GM21737 (cell line): Measurements from ENCODE around the gene BICRAL.
"Not testable (repeated sequence)": the region's sequence is repeated elsewhere in the genome, so short reads cannot be mapped to it uniquely, and the experiment has no call there.

ENCODE experiments used
- ATAC-seq: cut with Tn5 transposase; IDR thresholded peaks from one replicate; pipeline ENCODE4 v1.9.1; 2021; ENCODE audit warnings: mild to moderate bottlenecking, moderate library complexity; ENCODE audit not compliant: unreplicated experiment

The BICRAL gene

DNA sequence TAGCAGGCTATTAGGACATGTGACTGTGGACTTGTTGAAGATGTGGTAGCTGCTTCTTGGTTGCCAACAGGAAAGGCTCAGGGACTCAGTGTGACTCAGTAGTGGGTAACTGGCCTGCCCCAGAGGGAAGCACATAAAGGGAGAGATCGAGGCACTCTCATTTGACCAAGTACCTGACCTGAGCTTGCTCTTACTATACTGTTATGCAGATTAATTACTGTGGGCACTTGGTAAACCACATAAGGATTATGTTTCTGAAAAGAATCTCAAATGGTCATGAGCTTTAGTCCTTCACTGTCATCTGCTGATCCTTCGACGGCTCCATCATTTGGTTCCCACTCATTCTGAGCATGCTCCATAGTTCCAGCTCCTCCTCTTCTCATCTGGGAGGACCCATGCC lies 49.4 kb downstream of the BICRAL start:
- no peak for ATAC-seq

DNA sequence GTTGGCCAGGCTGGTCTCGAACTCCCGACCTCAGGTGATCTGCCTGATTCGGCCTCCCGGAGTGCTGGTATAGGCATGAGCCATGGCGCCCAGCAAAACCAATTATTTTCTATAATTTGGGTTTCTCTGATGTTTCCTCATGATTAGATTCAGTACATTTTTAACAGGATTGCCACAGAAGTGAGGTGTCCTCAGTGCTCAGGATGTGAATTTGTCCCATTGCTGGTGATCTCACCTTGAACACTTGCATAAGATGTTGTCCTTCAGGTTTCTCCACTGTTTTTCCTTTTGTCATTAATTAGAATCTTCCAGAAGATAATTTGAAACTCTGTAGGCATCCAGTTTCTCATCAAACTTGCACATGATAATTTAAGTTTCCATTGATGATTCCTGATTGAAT lies 52.2 kb downstream of the BICRAL start:
- ATAC-seq: no peak

- no peak for ATAC-seq
These were observed 60.2 kb downstream of the BICRAL start for GRCh38 chr6:42841844-42842584.

DNA sequence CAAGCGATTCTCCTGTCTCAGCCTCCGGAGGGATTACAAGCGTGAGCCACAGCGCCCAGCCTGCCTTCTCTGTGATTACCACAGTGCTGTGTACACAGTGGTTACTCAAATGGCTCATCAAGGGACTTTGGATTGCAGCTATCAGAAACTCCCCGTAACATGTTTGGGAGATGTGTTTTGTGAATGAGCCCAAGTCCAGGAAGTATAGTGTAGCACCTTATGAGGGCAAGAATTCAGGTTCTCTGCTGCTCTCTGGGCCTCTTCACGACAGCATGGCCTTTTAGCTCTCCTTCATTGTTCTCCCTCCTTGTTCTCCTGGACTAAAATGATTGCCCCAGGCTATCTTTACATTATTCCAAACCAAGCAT lies 63.5 kb downstream of the BICRAL start:
- ATAC-seq: no peak

- no peak for ATAC-seq
These were observed 64.7 kb downstream of the BICRAL start for GRCh38 chr6:42846505-42846904.

DNA sequence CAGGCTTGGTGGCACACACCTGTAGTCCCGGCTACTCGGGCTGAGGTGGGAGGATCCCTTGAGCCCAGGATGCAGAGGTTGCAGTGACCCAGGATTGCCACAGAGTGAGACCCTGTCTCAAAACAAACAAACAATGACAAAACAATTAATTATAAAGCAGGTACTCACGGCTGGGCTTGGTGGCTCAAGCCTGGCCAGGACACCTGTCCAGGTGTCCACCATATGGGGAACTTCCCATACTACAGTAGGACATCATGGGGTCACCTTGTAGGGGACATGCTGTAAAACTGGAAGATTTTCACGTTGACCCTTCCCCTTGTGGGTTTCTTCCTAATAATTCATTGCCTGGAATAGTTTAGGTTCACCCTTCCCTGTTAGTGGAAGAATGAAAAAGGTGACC lies 66.8 kb downstream of the BICRAL start:
- ATAC-seq: no peak

- ATAC-seq: no peak
These were observed 69.7 kb downstream of the BICRAL start for GRCh38 chr6:42851599-42851998.

DNA sequence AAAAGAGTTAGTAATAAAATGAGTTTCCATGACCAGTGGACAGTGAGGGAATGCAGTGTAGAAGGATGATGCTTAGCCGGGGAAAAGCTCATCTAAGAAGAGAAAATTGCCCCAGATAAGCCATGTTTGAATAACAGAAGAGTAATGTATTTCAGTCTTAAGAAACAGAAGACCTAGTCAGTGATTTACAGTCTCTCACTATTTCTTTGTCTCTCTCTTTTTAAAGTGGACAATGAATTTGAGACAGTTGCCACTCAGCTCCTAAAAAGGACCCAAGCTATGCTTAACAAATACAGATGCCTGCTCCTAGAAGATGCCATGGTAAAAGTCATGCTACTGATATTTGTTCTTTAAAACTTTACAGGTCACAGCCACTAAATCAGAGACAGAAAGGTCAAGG lies 78.2 kb downstream of the BICRAL start:
- ATAC-seq: no peak

DNA sequence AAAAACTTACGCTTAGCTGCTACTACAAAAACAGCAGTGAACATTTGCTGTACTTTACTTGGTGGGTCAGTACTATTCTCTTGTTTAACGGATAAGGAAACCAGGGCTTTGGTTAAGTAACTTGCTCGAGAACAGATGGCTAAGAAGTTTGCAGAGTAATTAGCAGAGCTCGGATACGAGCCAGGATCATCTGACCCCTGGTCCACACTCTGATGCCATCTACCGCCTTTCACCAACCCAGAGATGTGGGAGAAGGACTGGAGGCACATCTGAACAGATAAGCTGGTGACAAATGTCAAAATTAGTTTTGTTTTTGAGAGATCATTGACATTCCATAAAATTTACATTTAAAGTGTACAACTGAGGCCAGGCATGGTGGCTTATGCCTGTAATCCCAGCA lies 78.6 kb downstream of the BICRAL start:
- ATAC-seq: no peak

GRCh38 chr6:42864602-42865001 lies 82.8 kb downstream of the BICRAL start:
- no peak for ATAC-seq

- no peak for ATAC-seq
These were observed 88.5 kb downstream of the BICRAL start for GRCh38 chr6:42870145-42870936.

DNA sequence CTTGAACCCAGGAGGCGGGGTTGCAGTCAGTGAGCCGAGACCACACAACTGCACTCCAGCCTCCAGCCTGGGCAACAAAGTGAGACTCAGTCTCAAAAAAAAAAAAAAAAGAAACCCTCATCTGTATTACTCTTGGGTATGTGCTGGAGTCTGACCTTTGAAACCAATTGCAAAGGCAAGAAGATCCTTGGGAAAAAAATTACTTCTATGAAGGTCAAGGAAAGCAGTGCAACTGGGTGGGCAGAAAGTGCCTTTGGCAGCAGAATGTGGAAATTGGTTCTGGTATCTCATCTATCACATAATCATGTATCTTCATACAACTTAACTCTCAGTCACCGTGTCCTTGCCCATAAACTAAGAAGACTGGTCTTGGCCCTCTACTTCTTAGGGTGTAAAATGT lies 89.9 kb downstream of the BICRAL start:
- no peak for ATAC-seq

DNA sequence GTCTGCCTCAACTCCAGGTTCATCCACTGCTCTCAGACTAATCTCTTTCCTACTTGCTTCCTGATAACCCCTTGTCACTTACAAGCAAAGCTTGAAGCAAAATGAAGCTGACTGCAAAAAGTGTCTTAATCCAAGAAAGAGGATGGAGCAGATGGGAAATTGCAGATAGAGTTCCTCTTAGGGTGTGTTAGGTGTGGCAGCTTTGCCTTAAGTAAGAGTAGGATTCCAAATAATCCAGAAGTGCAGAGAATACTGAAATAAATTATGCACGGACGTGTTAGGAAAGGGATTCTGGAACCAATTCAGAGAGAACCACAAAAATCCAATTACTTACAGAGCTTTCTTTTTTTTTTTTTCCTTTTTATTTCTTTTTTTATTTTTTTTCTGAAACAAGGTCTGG lies 91.5 kb downstream of the BICRAL start:
- no peak for ATAC-seq

DNA sequence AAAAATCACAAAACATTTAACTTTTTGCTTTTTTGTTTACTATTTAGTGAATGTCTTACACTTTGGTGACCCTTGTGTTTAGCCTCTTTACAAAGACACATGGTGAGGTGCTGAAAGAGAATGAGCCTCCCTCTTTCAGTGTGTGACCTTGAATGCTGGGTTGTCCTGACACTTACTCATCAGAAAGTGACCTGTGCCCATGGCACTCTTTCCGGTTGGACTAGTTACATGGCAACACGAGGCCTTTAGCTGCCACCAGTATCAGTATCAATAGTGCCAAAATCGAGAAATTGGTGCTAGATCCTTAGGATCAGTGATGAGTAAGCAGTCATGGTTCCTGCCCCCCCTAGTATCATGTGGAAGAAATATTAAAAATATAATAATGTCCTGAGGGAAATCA lies 95.8 kb downstream of the BICRAL start:
- no peak for ATAC-seq

DNA sequence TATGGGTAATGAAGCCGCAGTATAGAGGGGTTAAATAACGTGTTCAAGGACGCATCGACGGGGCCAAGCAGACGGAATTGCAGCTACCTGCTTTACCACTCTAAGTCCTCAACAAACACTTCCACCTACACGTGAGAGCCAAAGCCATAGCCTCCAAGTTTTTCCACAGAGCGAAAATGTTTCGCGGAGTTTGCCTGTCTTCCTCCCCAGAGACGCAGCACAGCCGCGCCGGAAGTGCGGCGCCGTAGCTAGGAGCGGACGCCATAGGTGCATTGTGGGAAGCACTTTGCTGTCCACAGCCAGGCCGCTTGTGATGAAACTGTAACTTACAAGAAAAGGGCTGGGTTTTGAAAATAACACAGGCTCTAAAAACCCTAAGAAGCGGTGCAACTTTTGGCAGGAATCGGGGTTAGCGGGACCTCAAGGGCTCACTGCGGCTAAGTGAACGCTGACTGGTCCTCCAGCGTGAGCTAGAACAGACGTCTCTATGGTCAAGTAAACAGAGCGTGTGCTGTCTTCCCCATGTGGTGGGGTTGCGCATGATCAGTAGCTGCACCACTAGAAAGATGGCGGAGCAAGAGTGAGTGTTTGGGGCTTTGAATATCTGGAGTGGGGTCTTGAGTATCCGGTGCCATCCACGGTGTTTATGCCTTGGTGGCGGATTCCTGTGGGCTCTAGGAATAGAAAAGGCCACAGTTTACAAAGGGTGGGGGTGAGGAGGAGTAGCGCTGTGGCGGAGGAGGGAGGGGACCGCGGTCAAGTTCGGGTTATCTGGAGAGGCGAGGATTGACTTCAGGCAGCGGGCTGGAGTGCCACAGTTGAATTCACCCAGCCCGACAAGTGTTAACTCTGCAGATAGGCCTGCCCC lies 97.8 kb downstream of the BICRAL start, which contains the start of gene RPL7L1:
RPL7L1 (plus strand) TSS at position 245 of the 868 bp plus-strand sequence; CDS start at position 540, 295 bp downstream.
- peak; percentile 90 for ATAC-seq

DNA sequence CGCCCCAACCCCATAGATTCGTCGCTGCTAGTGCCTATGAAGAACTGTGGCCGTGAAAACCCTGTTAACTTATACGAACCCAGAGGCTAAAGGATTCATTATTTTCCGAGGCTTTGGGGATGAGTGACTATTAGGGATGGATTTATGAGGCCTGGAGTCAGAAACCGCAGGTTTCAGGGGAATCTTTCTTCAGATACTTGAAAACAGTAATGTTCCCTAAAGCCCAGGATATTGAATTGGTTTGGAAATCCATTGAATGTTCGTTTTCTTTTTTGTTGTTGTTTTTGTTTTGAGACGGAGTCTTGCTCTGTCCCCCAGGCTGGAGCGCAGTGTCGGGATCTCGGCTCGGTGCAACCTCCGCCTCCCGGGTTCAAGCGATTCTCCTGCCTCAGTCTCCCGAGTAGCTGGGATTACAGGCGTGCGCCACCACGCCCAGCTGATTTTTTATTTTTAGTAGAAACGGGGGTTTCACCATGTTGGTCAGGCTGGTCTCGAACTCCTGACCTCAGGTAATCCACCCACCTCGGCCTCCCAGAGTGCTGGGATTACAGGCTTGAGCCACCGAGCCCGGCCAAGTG lies 98.5 kb downstream of the BICRAL start:
- ATAC-seq: not testable (repeated sequence)

DNA sequence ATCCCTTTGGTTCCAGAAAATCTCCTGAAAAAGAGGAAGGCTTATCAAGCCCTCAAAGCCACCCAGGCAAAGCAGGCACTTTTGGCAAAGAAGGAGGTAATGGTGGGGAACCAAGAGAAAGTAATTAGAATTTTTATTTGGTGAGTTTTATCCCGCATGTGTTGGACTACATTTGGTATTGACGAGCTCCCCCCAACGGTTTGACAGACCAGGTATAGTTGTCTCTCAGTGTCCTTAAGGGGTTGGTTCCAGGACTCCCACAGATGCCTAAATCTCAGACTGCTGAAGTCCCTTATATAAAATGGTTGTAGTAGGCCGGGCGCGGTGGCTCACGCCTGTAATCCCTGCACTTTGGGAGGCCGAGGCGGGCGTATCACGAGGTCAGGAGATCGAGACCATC lies 99.0 kb downstream of the BICRAL start:
- not testable (repeated sequence) for ATAC-seq

DNA sequence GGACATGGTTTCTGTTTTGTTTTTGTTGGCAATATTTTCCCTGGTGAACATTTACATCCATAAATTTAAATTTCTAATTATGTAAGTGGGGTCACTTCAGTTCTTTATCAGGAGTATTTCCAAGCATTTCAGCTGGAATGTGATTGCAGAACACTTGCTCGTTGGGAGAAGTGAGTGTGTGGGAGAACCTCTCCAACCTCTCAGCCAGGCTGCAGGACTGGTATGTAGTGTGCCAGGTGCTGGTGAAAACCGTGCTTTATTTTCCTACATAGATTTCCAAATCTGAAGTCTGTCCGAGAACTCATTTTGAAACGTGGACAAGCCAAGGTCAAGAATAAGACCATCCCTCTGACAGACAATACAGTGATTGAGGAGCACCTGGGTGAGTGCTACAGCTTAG lies 103.8 kb downstream of the BICRAL start:
- ATAC-seq: no peak

GRCh38 chr6:42888201-42888600 lies 106.3 kb downstream of the BICRAL start:
- not testable (repeated sequence) for ATAC-seq

DNA sequence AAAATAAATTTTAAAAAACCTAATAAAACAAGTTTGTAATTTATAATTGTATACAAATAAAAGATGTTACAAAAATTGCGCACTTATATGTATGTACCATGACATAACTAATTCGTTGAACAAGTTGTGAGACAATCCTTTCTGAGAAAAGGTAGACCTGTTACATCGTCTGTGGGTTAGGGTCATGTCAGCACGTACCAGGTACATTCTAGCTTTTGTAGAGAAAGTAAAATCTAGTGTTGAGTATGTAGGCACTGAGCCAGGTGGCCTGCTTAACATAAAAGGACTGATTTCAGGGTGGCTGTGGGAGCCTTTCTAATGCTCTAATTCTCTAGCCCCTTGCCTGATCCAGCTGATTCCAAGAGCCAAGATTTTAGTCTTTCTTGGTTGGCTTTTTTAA lies 108.0 kb downstream of the BICRAL start:
- ATAC-seq: no peak
